GM18505 (cell line): ENCODE measurements around the gene PSMB8.
"Not testable (repeated sequence)": the region's sequence is repeated elsewhere in the genome, so short reads cannot be mapped to it uniquely, and the experiment has no call there.

Experiments used
- ATAC-seq: cut with Tn5 transposase; IDR thresholded peaks from one replicate; pipeline ENCODE4 v1.9.1; 2021; ENCODE audit not compliant: unreplicated experiment
- POLR2A ChIP-seq: IDR thresholded peaks from 4 replicates; pipeline ENCODE4 v1.6.1; 2011; ENCODE audit warnings: borderline replicate concordance; ENCODE audit not compliant: insufficient read depth, insufficient read length; ENCODE audit errors: extremely low read depth

The PSMB8 gene

DNA sequence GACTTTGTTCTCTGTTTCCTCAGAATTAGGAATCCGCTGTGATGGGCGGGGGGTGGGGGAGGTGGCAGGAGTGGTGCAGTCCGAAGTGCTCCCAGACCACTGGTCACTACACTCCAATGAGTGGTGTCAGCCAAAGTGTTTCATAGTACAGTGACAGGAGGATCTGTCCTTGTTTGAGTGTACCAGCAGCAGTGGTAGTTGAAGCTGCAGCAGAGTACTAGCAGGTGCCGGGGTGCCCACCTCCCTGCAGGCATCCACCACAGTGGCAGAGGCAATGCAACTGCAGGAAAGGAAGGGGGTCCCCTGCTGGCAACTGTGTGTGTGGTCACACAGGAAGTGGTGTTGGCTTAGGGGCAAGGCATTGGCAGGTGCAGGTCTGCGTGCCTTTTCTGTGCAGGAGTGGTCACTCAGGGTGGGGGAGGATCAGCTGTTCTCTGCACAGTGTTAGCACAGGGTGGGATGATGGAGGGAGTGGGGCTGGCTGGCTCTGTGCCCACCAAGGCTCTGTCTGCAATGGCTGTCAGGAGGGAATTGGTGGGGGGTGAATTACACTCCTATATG lies 36.7 kb downstream of the PSMB8 start:
- no peak for ATAC-seq

DNA sequence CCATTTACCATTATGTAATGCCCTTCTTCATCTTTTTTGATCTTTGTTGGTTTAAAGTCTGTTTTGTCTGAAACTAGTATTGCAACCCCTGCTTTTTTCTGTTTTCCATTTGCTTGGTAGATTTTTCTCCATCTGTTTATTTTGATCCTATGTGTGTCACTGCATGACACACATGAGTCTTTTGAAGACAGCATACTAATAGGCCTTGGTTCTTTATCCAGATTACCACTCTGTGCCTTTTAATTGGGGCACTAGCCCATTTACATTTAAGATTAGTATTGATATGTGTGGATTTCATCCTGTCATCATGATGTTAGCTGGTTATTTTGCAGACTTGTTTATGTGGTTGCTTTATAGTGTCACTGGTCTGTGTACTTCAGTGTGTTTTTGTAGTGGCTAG lies 38.4 kb downstream of the PSMB8 start:
- ATAC-seq = not testable (repeated sequence)

More for the DNA sequence above, 36.7 kb downstream of the PSMB8 start:
- TF ChIP-seq POLR2A = peak; percentile 30

DNA sequence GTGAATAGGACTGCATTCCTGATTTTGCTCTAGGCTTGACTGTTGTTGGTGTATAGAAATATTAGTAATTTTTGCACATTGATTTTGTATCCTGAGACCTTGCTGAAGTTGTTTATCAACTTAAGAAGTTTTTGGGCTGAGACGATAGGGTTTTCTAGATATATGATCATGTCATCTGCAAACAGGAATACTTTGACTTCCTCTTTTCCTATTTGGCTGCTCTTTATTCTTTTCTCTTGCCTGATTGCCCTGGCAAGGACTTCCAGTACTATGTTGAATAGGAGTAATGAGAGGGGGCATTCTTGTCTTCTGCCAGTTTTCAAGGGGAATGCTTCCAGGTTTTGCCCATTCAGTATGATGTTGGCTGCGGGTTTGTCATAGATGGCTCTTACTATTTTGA lies 40.4 kb downstream of the PSMB8 start:
- ATAC-seq = no peak
- TF ChIP-seq POLR2A = no peak

DNA sequence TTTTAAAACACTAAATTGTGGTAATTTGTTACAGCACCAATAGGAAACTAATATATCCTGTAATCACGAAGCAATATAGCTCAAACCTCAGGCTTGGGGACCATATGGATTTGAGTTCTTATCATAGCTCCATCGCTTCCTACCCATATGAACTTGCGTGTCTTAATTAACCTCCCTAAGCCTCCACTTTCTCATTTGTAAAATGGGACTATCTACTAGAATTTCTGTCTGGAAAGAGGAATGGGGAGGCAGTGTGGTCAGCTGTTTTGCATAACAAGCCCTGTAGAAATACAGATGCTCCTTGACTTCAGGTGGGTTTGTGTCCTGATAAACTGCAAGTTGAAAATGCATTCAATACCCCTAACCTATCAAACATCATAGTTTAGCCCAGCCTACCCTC lies 44.1 kb downstream of the PSMB8 start:
- TF ChIP-seq POLR2A = no peak
- ATAC-seq = no peak

DNA sequence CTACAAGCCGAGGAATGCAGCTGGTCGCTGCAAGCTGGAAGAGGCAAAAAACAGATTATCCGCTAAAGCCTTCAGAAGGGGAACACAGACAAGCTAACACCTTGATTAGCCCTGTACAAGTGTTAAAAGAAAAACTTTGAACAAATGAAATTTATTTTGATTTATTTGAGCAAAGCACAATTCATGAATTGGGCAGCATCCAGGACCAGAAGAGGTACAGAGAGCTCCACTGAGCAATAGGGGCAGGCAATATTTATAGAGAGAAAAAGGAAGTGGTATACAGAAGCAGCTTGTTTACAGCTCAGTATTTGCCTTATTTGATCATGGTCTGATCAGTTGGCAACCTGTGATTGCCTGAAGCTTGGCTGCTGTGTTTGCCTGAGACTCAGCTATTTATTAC lies 44.7 kb downstream of the PSMB8 start:
- no peak for ATAC-seq
- no peak for TF ChIP-seq POLR2A

DNA sequence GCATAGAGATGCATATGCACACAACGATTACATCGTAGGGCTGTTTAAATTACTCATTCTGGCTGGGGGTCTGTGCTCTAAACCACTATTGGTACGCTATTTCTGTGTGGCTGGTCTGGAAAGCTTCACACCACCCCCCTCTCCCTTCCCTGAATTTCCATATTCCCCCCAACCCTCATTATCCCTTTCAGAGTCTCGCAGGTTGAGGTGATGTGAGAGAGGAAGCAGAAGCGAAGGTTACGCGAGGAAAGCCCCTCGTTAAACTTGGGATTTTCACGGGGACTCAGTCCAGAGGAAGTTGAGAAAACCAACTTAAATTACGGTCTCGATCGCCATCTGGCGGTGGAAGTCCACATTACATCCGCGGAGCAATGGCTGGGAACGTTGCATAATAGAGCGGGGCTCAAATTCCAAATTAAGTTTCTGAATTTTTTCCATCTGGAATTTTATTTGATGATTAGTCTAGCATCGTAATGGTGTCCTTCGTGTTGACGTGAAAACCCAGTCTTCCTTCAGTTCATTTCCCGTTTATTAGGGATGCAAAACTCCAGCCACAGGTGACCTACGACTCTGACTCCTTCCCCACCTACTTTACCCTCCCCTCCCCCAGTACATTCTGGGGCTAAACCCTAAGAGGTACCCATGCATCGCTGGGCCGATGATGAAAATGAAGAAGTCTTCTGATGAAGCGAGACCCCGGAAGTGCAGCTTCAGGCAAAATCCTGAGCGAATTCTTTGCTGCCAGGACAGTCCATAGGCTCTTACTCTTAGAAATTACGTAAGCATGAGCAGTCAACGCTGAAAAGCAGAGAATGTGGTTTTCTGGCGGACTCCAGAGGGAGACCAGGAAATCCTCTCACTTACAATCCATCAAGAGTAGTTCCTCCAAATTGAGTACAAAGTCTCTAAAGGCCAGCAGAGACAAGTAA lies 46.7 kb downstream of the PSMB8 start:
- TF ChIP-seq POLR2A = no peak
- ATAC-seq = no peak

DNA sequence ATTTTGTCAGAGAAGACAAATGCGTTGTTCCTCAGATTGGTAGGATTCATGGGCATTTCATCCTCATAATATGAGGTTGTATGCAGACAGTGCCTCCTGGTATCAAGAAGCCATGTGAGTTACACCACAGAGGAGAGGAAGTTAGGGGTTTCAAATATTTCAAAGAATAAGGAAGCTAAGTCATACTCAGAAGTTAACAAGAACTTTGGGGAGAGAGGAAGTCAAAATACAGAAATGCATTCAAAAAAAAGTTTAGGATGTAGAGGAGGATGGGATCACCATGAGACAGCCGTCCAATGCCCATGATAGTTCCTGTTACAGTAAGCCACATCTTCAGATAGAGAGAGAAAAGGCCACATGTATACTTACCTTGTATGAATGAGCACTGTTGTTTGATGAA lies 49.3 kb downstream of the PSMB8 start:
- no peak for ATAC-seq

DNA sequence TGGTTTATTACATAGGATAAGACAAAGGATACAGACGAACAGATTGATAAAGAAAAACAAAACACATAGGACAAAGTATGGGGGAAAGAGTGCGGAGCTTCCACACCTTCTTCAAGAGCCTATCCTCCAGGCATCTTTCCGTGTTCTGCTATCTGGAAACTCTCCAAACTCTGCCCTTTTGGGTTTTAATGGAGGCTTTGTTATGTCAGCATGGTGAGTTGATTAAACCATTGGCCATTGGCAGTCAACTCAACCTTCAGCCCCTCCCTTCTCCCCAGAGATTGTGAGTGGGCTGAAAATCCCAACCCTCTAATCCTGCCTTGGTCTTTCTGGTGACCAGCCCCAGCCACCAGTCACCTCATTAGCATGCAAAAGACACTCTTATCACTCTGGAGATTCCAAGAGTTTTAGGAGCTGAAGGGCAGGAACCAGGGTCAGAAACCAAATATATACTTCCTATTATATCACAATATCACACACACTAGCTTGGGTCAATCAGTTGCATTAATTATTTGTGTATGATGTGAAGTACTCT lies 50.9 kb downstream of the PSMB8 start:
- no peak for ATAC-seq
- TF ChIP-seq POLR2A = no peak

More for the DNA sequence above, 49.3 kb downstream of the PSMB8 start:
- no peak for TF ChIP-seq POLR2A
